T-helper 22 cell (primary cell): ENCODE data around the gene CAPN15.
"Not testable (repeated sequence)": the region's sequence is repeated elsewhere in the genome, so short reads cannot be mapped to it uniquely, and the experiment has no call there.

Experiments
- DNase-seq: peaks from one replicate; pipeline ENCODE4 v3.0.0-alpha.2; 2020; ENCODE audit warnings: low read depth

CAPN15 gene

DNA sequence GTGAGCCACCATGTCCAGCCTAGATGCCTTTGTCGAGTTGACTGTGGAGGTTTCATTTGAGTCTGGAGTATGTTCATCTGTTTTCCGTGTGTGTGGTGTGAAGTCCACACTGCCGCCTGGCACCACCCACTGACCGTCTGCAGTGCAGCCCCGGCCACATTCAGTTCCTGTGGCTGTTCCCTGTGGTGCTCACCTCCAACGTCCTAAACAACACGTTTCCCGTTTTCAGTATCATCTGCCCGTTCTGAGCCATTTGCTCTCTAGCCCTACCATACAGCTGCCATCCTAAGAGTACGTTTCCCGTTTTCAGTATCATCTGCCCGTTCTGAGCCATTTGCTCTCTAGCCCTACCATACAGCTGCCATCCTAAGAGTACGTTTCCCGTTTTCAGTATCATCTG lies 20.0 kb upstream of the CAPN15 start:
- not testable (repeated sequence) for DNase-seq

DNA sequence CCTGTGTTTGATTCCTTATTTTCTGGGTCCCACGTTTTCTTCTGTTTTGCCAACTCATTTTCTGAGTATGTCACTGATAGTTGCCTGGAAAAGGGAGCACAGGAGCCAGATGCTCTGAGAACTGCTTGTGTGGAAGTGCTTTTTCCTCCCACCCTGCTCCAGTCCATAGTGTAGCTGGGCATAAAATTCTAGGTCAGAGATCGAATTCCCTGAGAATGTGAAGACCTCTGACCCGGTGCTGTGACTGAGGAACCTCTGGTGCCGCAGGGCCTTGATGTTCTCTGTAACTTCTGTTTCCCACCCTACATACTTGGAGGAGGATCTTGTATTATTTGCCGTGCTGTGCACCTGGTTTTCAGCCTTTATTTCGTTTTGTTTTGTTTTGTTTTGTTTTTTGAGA lies 19.5 kb upstream of the CAPN15 start:
- DNase-seq = no peak

DNA sequence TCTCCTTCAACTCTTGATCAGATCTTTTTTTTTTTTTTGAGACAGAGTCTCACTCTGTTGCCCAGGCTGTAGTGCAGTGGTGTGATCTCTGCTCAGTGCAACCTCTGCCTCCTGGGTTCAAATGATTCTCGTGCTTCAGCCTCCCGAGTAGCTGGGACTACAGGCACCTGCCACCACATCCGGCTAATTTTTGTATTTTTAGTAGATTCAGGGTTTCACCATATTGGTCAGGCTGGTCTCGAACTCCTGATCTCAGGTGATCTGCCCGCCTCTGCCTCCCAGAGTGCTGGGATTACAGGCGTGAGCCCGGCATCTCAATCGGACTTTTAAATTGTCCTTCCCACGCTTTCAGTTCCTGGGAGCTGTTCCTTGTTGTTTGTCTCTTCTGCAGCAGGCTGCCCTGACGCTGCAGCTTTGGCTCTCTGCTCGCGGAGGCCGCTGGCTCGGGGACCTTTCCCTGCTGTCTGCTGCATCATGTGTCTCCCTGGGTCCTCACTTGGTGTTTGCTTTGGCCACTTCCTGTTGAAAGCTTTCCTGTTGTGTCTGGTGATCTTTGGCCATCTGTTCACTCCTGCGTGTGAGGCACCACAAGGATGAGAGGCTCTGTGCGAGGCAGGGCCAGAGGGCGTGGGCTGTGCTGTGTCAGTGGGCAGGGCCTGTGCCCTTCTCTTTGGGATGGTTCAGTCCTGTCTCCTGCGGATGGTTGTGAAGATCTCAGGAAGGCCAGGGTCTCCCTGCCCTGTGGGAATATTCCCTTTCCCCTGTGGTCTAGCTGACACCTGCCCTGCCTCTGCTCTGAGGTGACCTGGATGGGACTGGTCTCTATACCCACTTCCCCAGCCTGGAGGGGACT lies 18.4 kb upstream of the CAPN15 start:
- no peak for DNase-seq

DNA sequence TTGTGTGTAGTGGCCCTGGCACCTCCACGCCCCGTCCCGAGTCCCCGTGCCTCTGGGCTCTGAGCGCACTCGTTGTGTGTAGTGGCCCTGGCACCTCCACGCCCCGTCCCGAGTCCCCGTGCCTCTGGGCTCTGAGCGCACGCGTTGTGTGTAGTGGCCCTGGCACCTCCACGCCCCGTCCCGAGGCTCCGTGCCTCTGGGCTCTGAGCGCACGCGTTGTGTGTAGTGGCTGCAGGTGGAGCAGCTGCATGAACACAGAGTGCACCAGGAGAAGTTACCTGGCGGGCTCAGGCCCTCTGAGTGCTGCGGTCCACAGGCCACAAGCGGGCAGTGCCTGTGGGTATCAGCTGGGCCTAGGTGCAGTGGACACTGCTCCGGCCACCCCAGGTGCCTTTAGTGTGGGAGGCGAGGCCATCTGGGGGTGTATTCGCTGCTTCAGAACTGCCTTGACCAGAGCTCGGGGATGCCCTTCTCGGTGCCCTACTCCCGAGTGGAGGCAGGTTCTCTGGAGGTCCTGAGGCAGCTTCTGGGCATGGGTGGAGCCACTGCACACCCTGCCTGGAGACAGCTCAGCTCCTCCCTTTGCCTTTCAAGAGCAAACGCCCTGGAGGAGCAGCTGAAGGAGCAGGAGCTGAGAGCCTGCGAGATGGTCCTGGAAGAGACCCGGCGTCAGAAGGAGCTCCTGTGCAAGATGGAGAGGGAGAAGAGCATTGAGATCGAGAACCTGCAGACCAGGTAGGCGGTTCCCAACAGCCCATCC lies 17.3 kb upstream of the CAPN15 start:
- DNase-seq = no peak

DNA sequence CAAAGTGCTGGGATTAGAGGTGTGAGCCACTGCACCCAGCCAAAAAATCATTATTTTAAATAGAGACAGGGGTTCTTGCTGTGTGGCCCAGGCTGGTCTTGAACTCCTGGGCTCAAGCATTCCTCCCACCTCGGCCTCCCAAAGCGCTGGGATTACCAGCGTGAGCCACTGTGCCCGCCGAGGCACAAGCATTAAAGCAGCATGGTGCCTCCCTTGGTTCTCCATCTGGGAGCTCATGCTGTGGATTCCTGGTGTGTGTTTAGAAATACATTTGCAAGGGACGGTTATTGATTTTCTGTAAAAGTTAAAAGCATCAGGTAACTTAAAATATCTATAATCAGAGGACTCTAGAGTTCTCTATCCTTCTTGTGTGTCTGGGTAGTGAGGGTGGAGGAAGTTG lies 14.7 kb upstream of the CAPN15 start:
- no peak for DNase-seq

DNA sequence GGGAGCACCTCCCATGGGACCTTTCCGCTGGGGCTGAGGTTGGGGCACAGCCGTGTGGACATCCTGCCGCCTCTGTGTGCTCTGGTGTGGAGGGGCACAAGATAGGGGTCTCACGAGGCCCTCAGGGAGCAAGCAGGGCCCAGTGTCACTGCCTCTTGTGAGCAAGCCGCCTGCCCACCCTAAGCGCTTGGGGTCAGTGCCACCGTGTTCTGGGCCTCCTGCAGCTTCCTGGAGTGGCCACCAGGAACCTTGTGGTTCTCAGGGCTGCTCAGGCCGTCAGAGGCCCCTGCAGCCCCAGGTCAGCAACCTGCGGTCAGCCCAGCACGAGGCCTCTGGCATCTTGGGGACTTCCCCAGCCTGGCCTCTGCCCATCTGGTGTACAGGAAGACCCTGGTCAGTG lies 13.6 kb upstream of the CAPN15 start:
- DNase-seq = no peak

DNA sequence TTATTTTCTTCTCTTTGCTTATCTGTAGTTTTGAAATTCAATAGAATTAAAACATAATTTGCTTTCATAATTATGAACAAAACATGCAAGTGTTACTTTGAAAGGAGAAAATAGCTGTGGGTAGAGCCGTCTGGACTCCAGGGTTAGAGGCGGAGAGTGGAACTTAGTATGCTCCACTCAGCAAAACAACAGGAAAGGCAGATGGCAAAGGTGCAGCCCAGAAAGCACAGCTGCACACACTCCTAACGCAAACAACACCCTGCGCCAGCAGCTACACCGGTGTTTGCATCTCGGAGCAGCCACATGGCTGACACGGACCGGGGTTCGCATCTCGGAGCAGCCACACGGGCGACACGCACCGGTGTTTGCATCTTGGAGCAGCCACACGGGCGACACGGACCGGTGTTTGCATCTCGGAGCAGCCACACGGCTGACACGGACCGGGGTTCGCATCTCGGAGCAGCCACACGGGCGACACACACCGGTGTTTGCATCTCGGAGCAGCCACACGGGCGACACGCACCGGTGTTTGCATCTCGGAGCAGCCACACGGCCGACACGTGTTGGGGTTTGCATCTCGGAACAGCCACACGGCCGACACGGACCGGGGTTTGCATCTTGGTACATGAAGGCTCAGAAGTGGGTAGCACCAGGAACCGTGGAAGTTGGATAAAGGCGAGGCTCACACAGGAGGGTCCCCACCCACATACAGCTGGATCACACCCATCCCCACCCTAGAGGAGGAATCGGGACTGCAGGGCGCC lies 12.2 kb upstream of the CAPN15 start:
- no peak for DNase-seq

DNA sequence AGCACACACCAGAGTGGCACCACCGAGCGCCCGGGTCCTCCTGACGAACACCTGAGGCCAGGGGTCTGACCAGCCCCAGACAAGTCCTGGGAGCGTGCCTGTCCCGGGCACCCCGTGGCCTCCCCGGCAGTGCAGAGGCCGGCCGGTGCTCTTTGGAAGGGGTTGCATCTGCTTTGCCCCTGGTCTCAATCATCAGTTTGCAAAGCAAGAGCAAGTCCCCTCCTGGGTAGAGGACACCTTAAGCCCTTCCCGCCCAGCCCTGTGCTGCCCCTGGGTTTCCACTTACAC lies 11.6 kb upstream of the CAPN15 start:
- no peak for DNase-seq

DNA sequence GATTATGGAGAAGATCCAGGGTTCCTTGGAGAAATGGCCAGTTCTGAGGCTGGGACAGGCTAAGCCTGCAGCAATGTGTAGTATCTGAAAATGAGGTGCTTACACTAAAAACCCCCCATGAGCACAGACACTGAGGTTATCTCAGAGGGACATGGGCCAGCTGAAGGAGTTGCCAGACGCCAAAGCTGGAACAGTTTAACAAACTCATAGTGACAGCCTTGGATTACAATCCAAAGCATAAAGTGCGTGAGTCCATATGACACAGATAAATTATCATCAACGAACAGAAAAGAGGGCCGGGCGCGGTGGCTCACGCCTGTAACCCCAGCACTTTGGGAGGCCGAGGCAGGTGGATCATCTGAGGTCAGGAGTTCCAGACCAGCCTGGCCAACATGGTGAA lies 11.2 kb upstream of the CAPN15 start:
- no peak for DNase-seq

DNA sequence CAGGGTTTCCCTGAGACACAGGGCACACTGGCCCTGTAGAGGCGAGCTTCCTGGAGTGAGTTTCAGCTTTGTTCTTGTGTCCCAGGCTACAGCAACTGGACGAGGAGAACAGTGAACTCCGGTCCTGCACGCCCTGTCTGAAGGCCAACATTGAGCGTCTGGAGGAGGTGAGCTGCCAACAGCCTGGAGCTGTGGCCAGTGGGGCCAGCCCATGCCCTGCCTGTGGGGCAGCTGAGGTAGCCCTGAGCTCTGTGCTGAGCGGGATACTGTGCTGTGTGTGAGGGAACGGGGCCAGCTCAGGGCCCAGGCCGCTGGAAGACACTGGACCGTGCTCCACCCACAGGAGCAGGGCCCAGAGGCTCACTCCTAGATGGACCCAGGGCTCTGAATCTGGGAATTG lies 8.7 kb upstream of the CAPN15 start:
- DNase-seq = no peak

DNA sequence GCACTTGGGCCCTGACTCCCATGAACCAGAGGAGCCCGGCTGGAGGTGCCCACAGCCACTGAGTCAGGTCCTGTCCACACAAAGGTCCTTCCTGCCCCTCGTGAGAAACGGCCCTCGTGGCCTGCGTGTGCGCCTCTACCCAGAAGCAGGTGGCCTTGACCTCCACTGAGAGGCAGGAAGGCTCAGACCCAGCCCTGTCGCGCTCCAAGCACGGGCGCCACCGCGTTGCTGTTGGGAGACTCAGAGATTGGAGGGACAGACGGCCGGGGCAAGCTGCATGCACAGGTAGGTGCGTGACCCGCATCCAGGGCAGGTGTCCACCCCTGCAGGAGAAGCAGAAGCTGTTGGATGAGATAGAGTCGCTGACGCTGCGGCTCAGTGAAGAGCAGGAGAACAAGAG lies 8.1 kb upstream of the CAPN15 start:
- DNase-seq = no peak

DNA sequence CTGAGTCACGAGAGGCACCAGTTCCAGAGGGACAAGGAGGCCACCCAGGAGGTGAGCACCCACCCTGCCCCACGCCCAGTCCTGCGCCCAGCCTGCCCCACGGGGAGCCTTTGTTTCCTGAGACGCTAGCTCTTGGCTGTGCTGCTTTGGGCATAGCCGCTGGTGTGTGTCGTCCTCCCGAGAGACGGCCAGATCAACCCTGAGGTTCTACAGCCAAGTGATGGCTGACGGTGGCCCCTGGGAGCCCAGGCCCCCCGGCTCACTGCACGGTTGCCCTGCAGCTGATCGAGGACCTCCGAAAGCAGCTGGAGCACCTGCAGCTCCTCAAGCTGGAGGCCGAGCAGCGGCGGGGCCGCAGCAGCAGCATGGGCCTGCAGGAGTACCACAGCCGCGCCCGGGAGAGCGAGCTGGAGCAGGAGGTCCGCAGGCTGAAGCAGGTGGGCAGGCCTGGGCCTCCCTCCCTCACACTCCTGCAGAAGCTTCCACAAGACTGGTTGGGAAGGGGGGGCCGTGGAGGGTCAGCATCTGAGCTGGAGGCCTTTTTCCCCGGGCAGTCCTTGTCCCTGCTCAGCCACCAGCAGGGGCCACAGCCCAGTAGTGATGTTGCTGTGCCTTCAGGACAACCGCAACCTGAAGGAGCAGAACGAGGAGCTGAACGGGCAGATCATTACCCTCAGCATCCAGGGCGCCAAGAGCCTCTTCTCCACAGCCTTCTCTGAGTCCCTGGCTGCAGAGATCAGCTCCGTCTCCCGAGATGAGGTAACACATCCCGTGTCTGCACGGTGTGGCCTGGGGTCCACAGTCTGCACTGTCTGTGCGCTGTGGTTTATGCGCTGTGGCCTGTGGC lies 7.4 kb upstream of the CAPN15 start:
- no peak for DNase-seq

DNA sequence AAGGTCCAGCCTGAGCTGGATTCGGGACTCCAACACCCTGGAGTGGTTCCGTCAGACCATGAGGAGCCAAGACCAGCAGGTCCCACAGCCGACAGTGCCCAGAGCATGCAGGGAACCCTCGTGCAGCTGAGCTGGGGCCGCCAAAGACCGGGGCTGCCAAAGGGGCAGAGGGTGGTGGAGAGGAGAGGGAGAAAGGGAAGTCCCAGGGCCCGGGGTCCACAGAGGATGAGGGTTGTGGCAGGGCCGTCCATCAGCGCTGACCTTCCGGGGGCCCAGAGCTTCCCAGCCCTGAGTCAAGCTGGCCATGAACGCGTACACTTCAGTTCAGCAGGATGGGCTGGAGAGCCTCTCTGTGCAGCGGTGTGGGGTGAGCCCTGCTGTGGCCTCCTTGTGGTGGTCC lies 6.7 kb upstream of the CAPN15 start:
- no peak for DNase-seq

DNA sequence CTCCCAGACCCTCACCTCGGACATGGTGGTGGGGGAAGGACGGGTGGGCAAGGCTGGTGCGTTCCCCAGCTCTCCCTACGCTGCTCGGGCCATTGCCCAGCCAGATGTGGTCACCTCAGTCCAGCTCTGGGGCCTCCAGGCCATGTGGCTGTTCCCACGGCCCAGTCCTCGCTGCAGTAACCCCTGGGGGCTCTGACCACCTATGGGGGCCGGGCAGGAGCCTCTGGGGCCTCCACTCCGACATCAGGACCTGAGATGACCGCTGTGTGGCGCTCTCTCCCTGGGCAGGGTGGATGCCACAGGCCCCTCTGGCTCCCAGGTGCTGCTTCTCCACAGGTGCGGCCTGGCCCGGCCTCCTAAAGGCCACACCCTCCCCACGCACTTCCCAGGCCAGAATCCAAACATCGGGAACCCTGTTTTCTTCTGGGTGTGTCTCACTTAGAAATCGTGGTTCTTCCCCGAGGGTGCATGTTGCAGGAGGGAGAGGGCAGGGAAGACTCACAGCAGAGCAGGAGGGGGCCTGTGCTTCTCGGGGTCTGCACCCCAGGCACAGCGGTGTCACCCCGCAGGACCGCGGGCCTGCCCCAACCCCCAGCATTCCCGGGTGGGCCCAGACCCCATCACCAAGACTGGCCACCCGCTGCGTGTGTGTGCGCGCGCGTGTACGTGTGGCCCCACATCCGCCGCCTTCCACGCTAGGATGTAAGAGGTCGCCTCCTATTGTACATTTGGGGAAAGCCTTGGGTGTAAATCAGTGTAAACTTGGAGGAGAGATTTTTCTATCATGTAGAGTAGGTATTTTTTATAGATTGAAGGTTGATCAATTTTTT lies 5.9 kb upstream of the CAPN15 start:
- DNase-seq = no peak

DNA sequence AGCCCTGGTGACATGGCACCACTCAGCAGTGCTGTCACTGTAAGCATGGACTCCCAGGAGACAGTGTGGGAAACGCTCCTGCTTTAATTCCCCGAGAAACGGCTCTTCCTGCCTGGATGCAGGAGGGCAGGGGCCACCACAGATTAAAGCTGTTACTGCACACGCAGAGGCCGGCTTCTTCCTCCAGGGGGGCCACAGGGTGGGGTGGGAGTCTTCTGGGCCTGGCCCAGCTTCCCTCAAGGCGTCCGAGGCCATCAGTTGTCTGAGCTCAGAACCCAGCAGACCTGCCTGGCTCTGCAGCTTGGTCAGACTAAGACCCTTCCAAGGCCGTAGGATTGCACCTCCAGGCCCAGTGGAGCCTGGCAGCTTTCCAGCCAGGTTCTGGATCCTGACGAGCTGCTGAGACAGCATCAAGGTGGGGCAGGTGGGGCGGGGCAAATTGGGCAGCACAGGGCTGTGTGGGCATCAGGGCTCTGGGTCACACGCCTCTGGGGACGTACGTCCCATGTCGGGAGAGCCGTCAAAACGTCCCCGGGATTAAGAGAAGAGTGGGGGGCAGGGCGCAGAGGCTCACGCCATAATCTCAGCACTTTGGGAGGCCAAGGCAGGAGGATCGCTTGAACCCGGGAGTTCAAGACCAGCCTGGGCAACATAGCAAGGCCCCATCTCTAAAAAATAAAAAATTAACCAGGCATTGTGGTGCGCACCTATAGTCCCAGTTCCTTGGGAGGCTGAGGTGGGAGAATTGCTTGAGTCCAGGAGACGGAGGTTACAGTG lies 5.0 kb upstream of the CAPN15 start:
- no peak for DNase-seq

DNA sequence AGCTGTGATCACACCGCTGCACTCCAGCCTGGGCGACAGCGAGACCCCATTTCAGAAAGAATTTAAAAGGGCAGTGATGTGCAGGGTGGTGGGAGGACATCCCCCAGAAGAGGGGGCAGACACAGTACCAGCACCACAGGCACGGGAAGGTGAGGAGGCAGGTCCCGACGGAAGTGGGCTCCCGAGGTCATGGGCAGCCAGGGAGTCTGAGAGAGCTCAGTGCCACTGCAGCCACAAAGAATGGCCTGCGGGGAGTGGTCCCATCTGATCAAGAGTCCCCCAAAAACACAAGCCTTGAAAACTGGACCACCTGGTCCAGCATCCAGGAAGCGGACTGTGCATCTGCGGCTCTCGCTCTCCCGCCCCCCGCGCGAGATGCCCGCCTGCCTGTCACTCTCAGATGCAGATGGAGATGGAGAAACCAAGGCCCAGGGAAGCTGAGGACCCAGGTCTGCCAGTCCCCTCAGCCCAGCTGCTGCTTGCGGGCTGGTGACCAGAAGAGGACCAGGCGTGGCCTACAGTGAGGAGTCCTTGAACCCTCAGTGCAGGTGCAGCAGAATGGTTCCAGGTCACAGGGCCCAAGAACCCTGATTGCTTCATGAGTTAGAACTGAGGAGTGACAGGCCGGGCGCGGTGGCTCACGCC lies 4.3 kb upstream of the CAPN15 start:
- DNase-seq = no peak

DNA sequence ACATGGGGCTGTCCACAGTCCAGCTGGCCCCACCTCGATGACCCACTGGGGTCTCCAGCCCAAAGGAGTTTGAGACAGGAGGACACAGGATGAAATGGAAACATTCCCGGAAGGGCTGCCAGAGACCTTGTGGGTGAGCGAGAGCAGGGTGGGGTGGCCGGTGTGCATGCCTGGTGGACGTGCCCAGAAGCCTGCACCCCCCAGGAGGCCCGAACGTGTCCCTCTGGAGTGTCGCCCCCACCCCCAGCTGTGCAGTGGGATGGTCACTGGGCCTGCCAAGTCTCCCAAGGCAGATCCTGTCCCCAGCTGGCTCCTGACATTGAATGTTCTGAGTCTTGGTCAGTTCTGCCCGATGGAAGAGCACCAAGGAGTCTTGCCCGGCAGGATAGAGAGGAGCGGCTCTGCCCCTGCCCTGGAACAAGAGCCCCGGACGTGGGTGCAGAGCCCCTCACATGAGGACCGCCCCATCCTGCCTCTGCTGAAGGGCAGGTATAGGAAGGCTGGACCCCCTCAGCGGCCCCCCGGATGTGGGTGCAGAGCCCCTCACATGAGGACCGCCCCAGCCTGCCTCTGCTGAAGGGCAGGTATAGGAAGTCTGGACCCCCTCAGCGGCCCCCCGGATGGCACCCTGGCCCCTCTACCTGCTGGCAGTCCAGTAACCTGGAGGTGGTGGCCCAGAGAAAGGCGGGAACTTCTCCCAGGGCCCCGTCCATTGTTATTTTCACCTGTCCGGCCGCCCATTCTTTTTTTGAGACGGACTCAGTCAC lies 3.1 kb upstream of the CAPN15 start:
- DNase-seq = no peak

DNA sequence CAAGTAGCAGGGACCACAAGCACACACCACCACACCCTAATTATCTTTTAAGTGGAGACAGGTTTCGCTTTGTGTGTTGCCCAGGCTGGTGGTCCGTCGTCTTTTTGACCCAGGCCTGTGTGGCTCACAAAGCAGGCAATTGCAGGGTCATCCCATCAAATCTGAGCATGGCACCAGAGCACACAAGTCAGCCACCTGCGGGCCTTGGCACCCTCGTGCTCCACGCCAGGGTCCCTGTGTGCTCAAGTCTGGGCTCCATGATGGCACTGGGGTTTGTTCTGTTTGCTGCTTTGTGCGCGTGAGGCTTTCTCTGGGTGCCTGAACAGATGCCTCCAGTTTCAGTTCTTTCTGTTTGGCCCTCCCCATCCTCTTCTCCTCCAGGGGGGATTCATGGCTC lies 2.4 kb upstream of the CAPN15 start:
- DNase-seq = no peak

DNA sequence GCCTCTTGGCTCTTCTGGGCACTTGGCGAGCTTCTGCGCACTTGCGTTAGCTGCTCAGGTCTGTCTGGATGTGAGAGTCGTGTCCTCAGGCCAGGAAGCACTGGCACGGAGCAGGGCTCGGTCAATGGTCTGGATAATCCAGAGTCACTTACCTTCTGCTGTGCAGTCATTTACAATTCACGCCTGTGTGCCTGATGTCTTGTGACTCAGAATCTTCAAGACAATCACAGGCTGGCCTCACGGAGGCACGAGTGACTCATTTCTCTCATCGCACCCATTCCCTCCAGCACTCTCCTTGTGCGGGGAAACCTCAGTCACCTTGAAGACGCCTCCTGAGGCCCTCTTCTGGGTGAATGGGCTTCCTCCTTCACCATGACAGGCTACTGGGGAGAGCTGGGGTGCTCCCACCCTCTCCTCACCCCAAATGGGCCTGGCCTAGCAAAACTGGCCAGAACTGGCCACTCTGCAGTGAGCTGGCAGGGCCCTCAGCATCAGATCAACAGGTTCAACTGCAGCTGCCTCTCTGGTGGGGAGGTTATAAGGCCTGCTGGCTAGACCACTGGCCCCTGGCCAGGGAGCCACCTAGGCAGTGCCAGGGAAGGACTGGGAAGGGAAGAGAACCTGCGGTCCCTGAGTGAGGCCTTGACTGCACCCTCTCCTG lies 1.9 kb upstream of the CAPN15 start:
- peak; percentile 23 for DNase-seq
